Colonic mucosa (tissue), 4 donors: ENCODE measurements around the gene CUL9. TPM values are rescaled to one million over a fixed set of nuclear protein-coding genes. Genes with fewer than 3 reads are reported as not detected.

ENCODE experiments used
- DNase-seq: peaks from one replicate; pipeline ENCODE4 v3.0.0-alpha.2; 2020
- H3K27ac ChIP-seq: fragments of 200-600 bp; one replicate; pipeline ENCODE4 v1.8.0; 2021
- H3K27me3 ChIP-seq: fragments of 200-600 bp; one replicate; pipeline ENCODE4 v1.8.0; 2021
- H3K36me3 ChIP-seq: fragments of 200-600 bp; one replicate; pipeline ENCODE4 v1.8.0; 2021
- H3K4me1 ChIP-seq: fragments of 200-600 bp; one replicate; pipeline ENCODE4 v1.8.0; 2021; ENCODE audit warnings: mild to moderate bottlenecking
- H3K4me3 ChIP-seq: fragments of 200-600 bp; one replicate; pipeline ENCODE4 v1.8.0; 2021
- H3K9ac ChIP-seq, 2 donors: one replicate each; pipeline ENCODE4 v1.7.0; 2013; ENCODE audit warnings: control low read depth in 2 of 2, low read depth in 2 of 2, low read length in 2 of 2
- H3K9me3 ChIP-seq: fragments of 200-600 bp; one replicate; pipeline ENCODE4 v1.8.0; 2021
- CTCF ChIP-seq: fragments of 200-600 bp; IDR thresholded peaks from one replicate; pipeline ENCODE4 v1.8.0; 2022; ENCODE audit warnings: antibody characterized with exemption, mild to moderate bottlenecking
- intact Hi-C: fragments of 100-400 bp; cut with DNase I; formaldehyde crosslinking; loops from one replicate; pipeline ENCODE4 v1.14.1; 2022
- total RNA-seq, 2 donors: library from RNA; stranded (reverse); fragmentation: NEBNext Ultra II Directional in 1 of 2; extraction: Animal tissue kit (Norgen Biotek cat#: 25700) in 1 of 2; gene quantifications; one replicate each; pipeline ENCODE4 v1.2.1, GENCODE V29; 2021
- donor health status: healthy.
- donor health status: DM: no; HTN: no; CAD: no.
- donor health status: DM: no; HTN: no; CAD: no.

Gene CUL9
- total RNA-seq, 2 donors from 2014 or later = 23.4 to 36.9 TPM

GRCh38 chr6:43217351-43217750 is 35.4 kb downstream of the CUL9 start:
- no peak overlapping the region for H3K27ac ChIP-seq
- H3K27me3 ChIP-seq = no peaks in the 10 kb centered on the region
- no peak overlapping the region for H3K9ac ChIP-seq
- H3K9me3 ChIP-seq = no peaks in the 10 kb centered on the region
- H3K36me3 ChIP-seq = no peaks in the 10 kb centered on the region
- no peaks in the 10 kb centered on the region for H3K4me1 ChIP-seq
- TF ChIP-seq CTCF = no peak
- DNase-seq = no peak
- H3K4me3 ChIP-seq = no peak overlapping the region
- intact Hi-C loops = no loop called here

DNA sequence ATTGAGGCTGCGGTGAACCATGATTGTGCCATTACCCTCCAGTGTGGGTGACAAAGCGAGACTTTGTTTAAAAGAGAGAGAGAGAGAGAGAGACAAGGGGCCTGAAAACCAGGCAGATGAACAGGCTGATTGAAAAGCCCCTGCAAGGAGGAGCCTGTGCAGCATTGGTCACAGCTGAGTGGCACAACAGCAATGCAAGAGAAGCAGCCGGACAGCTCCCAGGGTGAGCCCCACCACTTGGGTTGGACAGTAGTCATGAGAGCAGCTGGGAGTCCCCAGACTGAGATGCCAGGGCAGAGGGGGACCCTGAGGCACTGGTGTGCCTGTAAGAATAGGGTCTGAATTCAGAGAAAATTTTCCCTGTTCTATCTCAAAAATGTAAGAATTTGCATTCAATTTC is 37.1 kb downstream of the CUL9 start:
- DNase-seq = no peak
- H3K9me3 ChIP-seq = no peaks in the 10 kb centered on the region
- H3K9ac ChIP-seq = no peak overlapping the region
- no peak for TF ChIP-seq CTCF
- no peaks in the 10 kb centered on the region for H3K4me1 ChIP-seq
- intact Hi-C loops = no loop called here
- H3K27me3 ChIP-seq = no peaks in the 10 kb centered on the region
- H3K27ac ChIP-seq = no peak overlapping the region
- no peak overlapping the region for H3K4me3 ChIP-seq
- H3K36me3 ChIP-seq = no peaks in the 10 kb centered on the region

DNA sequence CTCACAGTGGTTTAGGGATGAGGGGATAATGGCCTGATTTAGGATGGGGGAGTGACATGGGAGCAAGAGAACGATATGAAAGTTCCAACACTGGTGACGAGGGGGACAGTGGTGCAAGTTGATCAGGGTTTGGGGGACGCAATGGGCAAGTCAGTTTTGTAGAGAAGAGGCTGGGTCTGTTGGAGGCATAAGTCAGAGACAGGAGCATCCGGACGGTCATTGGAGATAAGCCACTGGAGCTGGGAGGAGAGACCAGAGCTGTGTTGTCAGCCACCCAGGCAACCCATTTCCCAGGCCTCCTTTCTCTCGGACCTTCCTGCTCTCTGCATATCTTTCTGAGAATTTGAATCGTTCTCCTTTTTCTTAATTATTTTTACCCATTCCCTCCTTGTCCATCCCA is 37.8 kb downstream of the CUL9 start:
- H3K9ac ChIP-seq = no peak overlapping the region
- DNase-seq = no peak
- intact Hi-C loops = no loop called here
- no peak overlapping the region for H3K4me3 ChIP-seq
- no peak for TF ChIP-seq CTCF
- no peaks in the 10 kb centered on the region for H3K36me3 ChIP-seq
- no peak overlapping the region for H3K27ac ChIP-seq
- no peaks in the 10 kb centered on the region for H3K4me1 ChIP-seq
- no peaks in the 10 kb centered on the region for H3K27me3 ChIP-seq
- no peaks in the 10 kb centered on the region for H3K9me3 ChIP-seq

DNA sequence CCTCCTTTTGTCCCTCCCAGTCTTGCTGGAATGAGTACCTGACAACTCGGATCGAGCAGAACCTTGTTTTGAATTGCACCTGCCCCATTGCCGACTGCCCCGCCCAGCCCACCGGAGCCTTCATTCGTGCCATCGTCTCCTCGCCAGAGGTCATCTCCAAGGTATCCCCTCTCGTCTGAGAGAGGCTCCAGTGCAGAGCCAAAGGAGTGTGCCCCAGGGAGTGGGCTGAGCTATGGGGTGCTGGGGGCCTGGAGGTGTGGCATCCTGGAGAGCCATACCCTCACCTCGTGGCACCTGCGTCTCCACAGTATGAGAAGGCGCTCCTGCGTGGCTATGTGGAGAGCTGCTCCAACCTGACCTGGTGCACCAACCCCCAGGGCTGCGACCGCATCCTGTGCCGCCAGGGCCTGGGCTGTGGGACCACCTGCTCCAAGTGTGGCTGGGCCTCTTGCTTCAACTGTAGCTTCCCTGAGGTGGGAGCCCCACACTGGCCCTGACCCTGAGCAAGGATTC is 38.5 kb downstream of the CUL9 start:
- Histone ChIP-seq H3K27ac (no peak overlapping the region), H3K27me3 (no peaks in the 10 kb centered on the region), H3K9ac (no peak overlapping the region), H3K4me1 (no peaks in the 10 kb centered on the region), H3K4me3 (no peak overlapping the region), H3K36me3 (no peaks in the 10 kb centered on the region), H3K9me3 (no peaks in the 10 kb centered on the region)
- no peak for TF ChIP-seq CTCF
- intact Hi-C loops = no loop called here
- DNase-seq = no peak

- Histone ChIP-seq H3K9ac (no peak overlapping the region), H3K4me1 (no peaks in the 10 kb centered on the region), H3K36me3 (no peaks in the 10 kb centered on the region), H3K27ac (no peak overlapping the region), H3K4me3 (no peak overlapping the region), H3K27me3 (no peaks in the 10 kb centered on the region), H3K9me3 (no peaks in the 10 kb centered on the region)
- TF ChIP-seq CTCF = no peak
- no peak for DNase-seq
- intact Hi-C loops = no loop called here
These were observed 39.3 kb downstream of the CUL9 start for GRCh38 chr6:43221046-43221972.
